ENCODE data around the gene MATCAP1. TPM values are rescaled to one million over a fixed set of nuclear protein-coding genes. Genes with fewer than 3 reads are reported as not detected.

The MATCAP1 gene
- total RNA-seq, 2 donors from 2014 or later = 50.2 to 63.8 TPM

DNA sequence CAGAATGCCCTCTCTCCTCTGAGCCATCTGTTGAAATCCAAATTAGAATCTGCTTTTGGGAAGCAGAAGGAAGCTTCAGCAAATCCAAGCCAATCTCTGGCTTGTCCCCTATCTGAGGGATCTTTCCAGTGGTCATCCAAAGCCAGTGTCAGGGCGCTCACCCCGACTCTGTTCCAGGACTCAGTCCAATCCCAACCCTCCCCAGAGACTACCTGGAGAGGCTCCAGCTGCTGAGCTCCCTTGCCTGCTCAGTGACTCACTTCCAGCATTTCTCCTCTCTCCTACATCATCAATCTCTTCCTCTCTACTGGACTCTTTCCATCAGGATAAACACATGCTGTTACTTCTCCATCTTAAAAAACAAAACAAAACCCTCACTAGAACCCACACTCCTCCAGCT is 2.4 kb downstream of the MATCAP1 start:
- Mint-ChIP-seq H3K9me3 (no peaks in the 10 kb centered on the region), H3K36me3 (ENCODE audit: low read depth) (peaks cover 3% of the 10 kb centered on the region), H3K27ac (no peak overlapping the region), H3K4me1 (peaks cover 10% of the 10 kb centered on the region), H3K4me3 (no peak overlapping the region), H3K27me3 (ENCODE audit: insufficient read depth) (peaks cover 35% of the 10 kb centered on the region)
- H3K36me3 ChIP-seq (ENCODE audit: control insufficient read depth, insufficient read depth, low read length) = peaks cover 7% of the 10 kb centered on the region
- H3K9me3 ChIP-seq (ENCODE audit: control insufficient read depth, low read length) = no peaks in the 10 kb centered on the region
- H3K9ac ChIP-seq (ENCODE audit: extremely low read depth, low read length, poor library complexity, severe bottlenecking) = no peak overlapping the region
- TF ChIP-seq, protein P1, sequence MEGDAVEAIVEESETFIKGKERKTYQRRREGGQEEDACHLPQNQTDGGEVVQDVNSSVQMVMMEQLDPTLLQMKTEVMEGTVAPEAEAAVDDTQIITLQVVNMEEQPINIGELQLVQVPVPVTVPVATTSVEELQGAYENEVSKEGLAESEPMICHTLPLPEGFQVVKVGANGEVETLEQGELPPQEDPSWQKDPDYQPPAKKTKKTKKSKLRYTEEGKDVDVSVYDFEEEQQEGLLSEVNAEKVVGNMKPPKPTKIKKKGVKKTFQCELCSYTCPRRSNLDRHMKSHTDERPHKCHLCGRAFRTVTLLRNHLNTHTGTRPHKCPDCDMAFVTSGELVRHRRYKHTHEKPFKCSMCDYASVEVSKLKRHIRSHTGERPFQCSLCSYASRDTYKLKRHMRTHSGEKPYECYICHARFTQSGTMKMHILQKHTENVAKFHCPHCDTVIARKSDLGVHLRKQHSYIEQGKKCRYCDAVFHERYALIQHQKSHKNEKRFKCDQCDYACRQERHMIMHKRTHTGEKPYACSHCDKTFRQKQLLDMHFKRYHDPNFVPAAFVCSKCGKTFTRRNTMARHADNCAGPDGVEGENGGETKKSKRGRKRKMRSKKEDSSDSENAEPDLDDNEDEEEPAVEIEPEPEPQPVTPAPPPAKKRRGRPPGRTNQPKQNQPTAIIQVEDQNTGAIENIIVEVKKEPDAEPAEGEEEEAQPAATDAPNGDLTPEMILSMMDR (conservative IDR thresholded peaks at IDR 0.05) = no peak
- no peak overlapping the region for H3K4me3 ChIP-seq (ENCODE audit: low read length)
- H3K27me3 ChIP-seq (ENCODE audit: control insufficient read depth, insufficient read depth, low read length, poor library complexity, severe bottlenecking) = peaks cover 40% of the 10 kb centered on the region
- DNase-seq = no peak
- 92 to 100% methylated on average over 2 of the region's 2 CpGs for WGBS, 2 experiments (ENCODE audit: insufficient coverage in 1 of 2, insufficient read length in 1 of 2)
- H3K4me1 ChIP-seq (ENCODE audit: control insufficient read depth, insufficient read depth, low read length) = peaks cover 1% of the 10 kb centered on the region
- no peak overlapping the region for H3K27ac ChIP-seq (ENCODE audit: low read depth, low read length)

DNA sequence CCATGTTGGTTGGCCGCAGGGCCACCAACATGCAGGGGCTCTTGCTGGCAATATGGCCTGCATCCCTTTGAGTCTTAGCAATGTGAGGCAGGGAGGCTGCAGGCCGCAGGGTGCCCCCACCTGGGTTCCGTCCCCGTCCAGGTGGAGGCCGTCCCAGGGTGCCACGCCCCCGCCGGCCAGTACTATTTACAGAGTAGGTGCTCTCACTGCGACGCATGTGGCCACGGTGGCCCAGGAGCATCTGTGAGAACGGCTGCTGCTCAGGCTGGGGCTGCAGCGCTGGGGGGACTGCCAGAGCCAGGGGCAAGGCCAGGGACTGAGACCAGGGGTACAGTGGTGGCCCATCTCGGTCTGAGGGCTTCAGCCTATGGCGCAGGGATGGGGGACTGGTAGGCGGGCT is 3.6 kb downstream of the MATCAP1 start:
- Mint-ChIP-seq H3K27me3 (ENCODE audit: insufficient read depth) (peaks cover 38% of the 10 kb centered on the region), H3K27ac (no peak overlapping the region), H3K9me3 (no peaks in the 10 kb centered on the region), H3K4me3 (no peak overlapping the region), H3K36me3 (ENCODE audit: low read depth) (peaks cover 9% of the 10 kb centered on the region), H3K4me1 (peaks cover 5% of the 10 kb centered on the region)
- no peaks in the 10 kb centered on the region for H3K4me1 ChIP-seq (ENCODE audit: control insufficient read depth, insufficient read depth, low read length)
- no peak for DNase-seq
- no peak overlapping the region for H3K4me3 ChIP-seq (ENCODE audit: low read length)
- peaks cover 7% of the 10 kb centered on the region for H3K36me3 ChIP-seq (ENCODE audit: control insufficient read depth, insufficient read depth, low read length)
- H3K27me3 ChIP-seq (ENCODE audit: control insufficient read depth, insufficient read depth, low read length, poor library complexity, severe bottlenecking) = peaks cover 43% of the 10 kb centered on the region
- 94 to 100% methylated on average over 14 to 16 of the region's 16 CpGs for WGBS, 2 experiments (ENCODE audit: insufficient coverage in 1 of 2, insufficient read length in 1 of 2)
- H3K9ac ChIP-seq (ENCODE audit: extremely low read depth, low read length, poor library complexity, severe bottlenecking) = no peak overlapping the region
- H3K27ac ChIP-seq (ENCODE audit: low read depth, low read length) = no peak overlapping the region
- TF ChIP-seq, protein P1 (conservative IDR thresholded peaks at IDR 0.05) = no peak
- no peaks in the 10 kb centered on the region for H3K9me3 ChIP-seq (ENCODE audit: control insufficient read depth, low read length)

DNA sequence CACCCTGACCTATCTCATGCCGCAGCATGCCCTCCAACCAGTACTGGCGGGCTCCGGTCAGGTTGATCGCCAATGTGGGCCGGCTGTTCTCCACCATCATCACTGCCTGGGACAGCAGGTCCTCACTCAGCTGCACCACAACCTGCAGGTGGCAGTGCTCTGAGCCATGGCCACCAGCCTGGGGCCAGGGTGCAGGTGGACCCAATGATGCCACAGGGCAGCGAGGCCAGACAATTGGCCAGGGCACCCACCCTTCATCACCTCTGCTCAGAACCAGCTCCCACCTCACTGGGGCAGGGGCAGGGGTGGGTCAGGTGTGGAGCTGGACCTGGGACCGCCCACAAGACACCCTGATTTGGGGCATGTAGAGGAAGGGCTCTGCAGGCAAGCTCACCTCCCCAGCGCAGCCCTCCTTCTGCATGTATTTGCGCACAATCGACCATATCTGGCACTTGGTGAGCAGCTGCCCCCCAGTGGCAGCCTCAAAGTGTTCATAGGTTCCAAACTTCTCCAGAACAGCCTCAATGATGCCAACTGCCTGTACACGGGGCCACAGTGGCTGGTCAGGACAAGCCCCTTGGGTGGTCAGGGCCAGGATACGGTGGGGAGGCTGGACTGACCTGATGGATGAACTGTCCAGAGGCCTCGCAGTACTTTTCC is 4.2 kb downstream of the MATCAP1 start:
- Histone ChIP-seq H3K27ac (ENCODE audit: low read depth, low read length) (no peak overlapping the region), H3K36me3 (ENCODE audit: control insufficient read depth, insufficient read depth, low read length) (peaks cover 7% of the 10 kb centered on the region), H3K9ac (ENCODE audit: extremely low read depth, low read length, poor library complexity, severe bottlenecking) (no peak overlapping the region), H3K9me3 (ENCODE audit: control insufficient read depth, low read length) (no peaks in the 10 kb centered on the region), H3K4me3 (ENCODE audit: low read length) (no peak overlapping the region), H3K4me1 (ENCODE audit: control insufficient read depth, insufficient read depth, low read length) (no peaks in the 10 kb centered on the region), H3K27me3 (ENCODE audit: control insufficient read depth, insufficient read depth, low read length, poor library complexity, severe bottlenecking) (peaks cover 43% of the 10 kb centered on the region)
- DNase-seq = peak; percentile 74
- Mint-ChIP-seq H3K36me3 (ENCODE audit: low read depth) (peaks cover 9% of the 10 kb centered on the region), H3K27ac (no peak overlapping the region), H3K4me3 (no peak overlapping the region), H3K4me1 (peaks cover 3% of the 10 kb centered on the region), H3K27me3 (ENCODE audit: insufficient read depth) (peaks cover 38% of the 10 kb centered on the region), H3K9me3 (no peaks in the 10 kb centered on the region)
- TF ChIP-seq, protein P1 (conservative IDR thresholded peaks at IDR 0.05) = peak; percentile 59
- WGBS, 2 experiments (ENCODE audit: insufficient coverage in 1 of 2, insufficient read length in 1 of 2) = 94 to 96% methylated on average over 8 to 13 of the region's 13 CpGs

All from endodermal cell (in vitro differentiated cells).